T-helper 2 cell treated with Interferon-gamma antibody and Interleukin-4, amounts not matched to agents 5 μg/mL and 100 μg/mL, for 36 hours (primary cell): ENCODE measurements around the gene NLRP6.
"Not testable (repeated sequence)": the region's sequence is repeated elsewhere in the genome, so short reads cannot be mapped to it uniquely, and the experiment has no call there.

ENCODE experiments used
- DNase-seq: peaks from one replicate; pipeline ENCODE4 v3.0.0; 2021; ENCODE audit warnings: low spot score
- H3K27ac Mint-ChIP-seq: one replicate; pipeline ENCODE4 v1.8.0; 2021; ENCODE audit warnings: mild to moderate bottlenecking, mixed read lengths
- H3K27me3 Mint-ChIP-seq: one replicate; pipeline ENCODE4 v1.8.0; 2021; ENCODE audit warnings: low read depth, mixed read lengths
- H3K36me3 Mint-ChIP-seq: one replicate; pipeline ENCODE4 v1.8.0; 2021; ENCODE audit warnings: low read depth, mixed read lengths
- H3K4me1 Mint-ChIP-seq: one replicate; pipeline ENCODE4 v1.8.0; 2021; ENCODE audit warnings: low read depth, mixed read lengths
- H3K4me3 Mint-ChIP-seq: one replicate; pipeline ENCODE4 v1.8.0; 2022; ENCODE audit warnings: mild to moderate bottlenecking, moderate library complexity, mixed read lengths
- H3K9me3 Mint-ChIP-seq: one replicate; pipeline ENCODE4 v1.8.0; 2021; ENCODE audit warnings: mixed read lengths

The NLRP6 gene

GRCh38 chr11:267491-267994 lies 10.7 kb upstream of the NLRP6 start:
- Mint-ChIP-seq H3K36me3 (no peaks in the 10 kb centered on the region), H3K27me3 (peaks cover 4% of the 10 kb centered on the region), H3K4me1 (peaks cover 28% of the 10 kb centered on the region), H3K4me3 (peak overlapping the region; percentile 93), H3K9me3 (no peaks in the 10 kb centered on the region), H3K27ac (peak overlapping the region; percentile 96)
- peak; percentile 52 for DNase-seq

DNA sequence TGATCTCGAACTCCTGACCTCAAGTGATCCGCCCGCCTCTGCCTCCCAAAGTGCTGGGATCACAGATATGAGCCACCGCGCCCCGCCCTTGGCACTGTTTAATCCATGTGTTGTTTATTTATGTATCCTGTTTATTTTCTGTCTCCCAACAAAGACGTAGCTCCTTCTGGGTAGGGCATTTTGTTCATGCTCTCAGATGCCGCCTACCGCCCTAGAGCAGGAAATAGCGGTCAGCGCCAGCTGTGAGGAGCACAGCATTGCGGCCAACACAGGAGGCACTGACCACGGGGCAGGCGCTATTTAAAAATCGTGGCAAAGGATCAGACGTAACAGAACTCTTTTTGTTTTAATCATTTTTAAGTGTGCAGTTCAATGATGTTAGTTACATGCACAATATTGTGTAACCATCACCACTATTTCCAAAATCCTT lies 9.5 kb upstream of the NLRP6 start:
- H3K36me3 Mint-ChIP-seq, H3K9me3 Mint-ChIP-seq: not testable (repeated sequence)
- Mint-ChIP-seq H3K4me1 (peaks cover 28% of the 10 kb centered on the region), H3K27me3 (peaks cover 12% of the 10 kb centered on the region), H3K4me3 (peak overlapping the region; percentile 93), H3K27ac (peak overlapping the region; percentile 96)
- peak; percentile 69 for DNase-seq

DNA sequence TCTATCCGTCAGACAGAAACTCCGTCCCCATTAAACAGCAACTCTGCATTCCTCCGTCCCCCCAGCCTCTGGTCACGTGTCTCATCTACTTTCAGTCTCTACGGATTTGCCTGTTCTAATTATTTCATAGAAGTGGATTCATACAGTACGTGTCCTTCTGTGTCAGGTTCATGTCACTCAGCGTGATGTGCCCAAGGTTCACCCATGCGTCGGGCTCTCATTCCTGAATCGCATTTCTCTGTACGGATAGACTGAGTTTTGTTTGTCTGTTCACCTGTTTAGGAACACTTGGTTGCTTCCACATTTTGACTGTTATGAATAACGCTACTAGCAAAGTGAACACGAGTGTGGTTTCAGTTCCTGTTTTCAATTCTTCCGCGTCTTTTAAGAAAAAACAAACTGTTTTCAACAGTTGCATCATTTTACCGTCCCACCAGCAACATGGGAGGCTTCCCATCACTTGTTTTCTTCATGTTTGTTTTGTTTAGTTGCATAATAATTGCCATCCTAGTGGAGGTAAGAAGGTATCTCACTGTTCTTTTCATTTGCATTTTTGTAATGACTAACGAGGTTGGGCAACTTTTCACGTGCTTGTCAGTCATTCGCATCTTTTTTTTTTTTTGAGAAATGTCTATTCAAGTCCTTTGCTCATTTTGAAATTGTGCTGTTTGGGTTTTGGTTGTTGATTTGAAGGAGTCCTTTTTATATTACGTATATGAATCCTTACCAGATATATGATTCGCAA lies 8.9 kb upstream of the NLRP6 start:
- DNase-seq = peak; percentile 62
- Mint-ChIP-seq H3K27ac (peak overlapping the region; percentile 96), H3K36me3 (no peaks in the 10 kb centered on the region), H3K27me3 (peaks cover 12% of the 10 kb centered on the region), H3K4me3 (peak overlapping the region; percentile 93), H3K4me1 (peaks cover 28% of the 10 kb centered on the region), H3K9me3 (no peaks in the 10 kb centered on the region)

GRCh38 chr11:270451-271318 lies 7.5 kb upstream of the NLRP6 start:
- Mint-ChIP-seq H3K4me3 (no peak overlapping the region), H3K9me3 (no peaks in the 10 kb centered on the region), H3K4me1 (peaks cover 28% of the 10 kb centered on the region), H3K27me3 (peaks cover 19% of the 10 kb centered on the region), H3K36me3 (no peaks in the 10 kb centered on the region), H3K27ac (peak overlapping the region; percentile 52)
- DNase-seq = no peak

GRCh38 chr11:271319-271715 lies 6.9 kb upstream of the NLRP6 start:
- peaks cover 5% of the 10 kb centered on the region for H3K9me3 Mint-ChIP-seq
- DNase-seq = no peak
- H3K4me1 Mint-ChIP-seq = peaks cover 32% of the 10 kb centered on the region
- peaks cover 24% of the 10 kb centered on the region for H3K27me3 Mint-ChIP-seq
- no peak overlapping the region for H3K27ac Mint-ChIP-seq
- H3K36me3 Mint-ChIP-seq = peaks cover 5% of the 10 kb centered on the region
- no peak overlapping the region for H3K4me3 Mint-ChIP-seq

DNA sequence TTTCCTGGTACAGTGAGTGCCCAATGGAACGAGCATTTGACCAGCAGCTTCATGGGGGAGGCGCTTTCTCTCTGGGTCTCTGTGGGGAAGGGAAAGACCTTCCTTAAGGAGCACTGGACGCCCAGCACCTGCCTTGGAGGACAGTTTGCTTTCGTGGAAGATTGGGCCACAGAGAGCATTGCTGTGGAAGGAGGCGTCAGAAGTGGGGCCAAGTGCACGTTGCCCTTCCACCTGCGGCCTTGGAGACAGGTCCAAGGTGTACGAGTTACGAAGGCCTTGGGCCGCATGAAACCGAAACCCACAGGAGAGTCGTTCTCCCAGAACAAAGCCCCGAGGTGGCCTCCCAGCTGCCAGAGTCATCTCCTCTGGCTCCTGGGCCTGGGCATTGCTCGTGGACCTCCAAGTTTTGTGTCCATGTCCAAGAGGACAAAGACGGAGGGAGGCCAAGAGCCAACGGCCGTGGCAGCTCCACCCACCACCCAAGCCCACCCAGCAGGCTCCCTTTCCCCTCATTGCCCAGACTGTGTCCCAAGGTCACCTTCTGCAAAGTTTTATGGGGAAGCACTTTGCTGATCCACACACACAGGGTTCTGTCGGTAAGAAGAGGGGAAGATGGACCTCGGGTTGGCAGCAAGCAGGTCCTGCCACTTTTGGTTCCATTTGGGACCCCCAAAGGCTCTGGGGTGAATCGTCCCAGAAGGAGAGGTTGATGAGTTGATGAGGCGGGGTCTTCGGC lies 5.8 kb upstream of the NLRP6 start:
- peaks cover 33% of the 10 kb centered on the region for H3K4me1 Mint-ChIP-seq
- peaks cover 31% of the 10 kb centered on the region for H3K27me3 Mint-ChIP-seq
- no peak overlapping the region for H3K4me3 Mint-ChIP-seq
- DNase-seq = no peak
- H3K27ac Mint-ChIP-seq = peak overlapping the region; percentile 67
- peaks cover 11% of the 10 kb centered on the region for H3K9me3 Mint-ChIP-seq
- H3K36me3 Mint-ChIP-seq = peaks cover 12% of the 10 kb centered on the region

GRCh38 chr11:272931-273198 lies 5.3 kb upstream of the NLRP6 start:
- Mint-ChIP-seq H3K27me3 (peaks cover 35% of the 10 kb centered on the region), H3K9me3 (peaks cover 11% of the 10 kb centered on the region), H3K36me3 (peaks cover 15% of the 10 kb centered on the region), H3K27ac (no peak overlapping the region), H3K4me1 (peaks cover 36% of the 10 kb centered on the region), H3K4me3 (no peak overlapping the region)
- DNase-seq = no peak

- Mint-ChIP-seq H3K4me1 (peaks cover 27% of the 10 kb centered on the region), H3K27ac (no peak overlapping the region), H3K9me3 (peaks cover 11% of the 10 kb centered on the region), H3K4me3 (no peak overlapping the region), H3K36me3 (peaks cover 17% of the 10 kb centered on the region), H3K27me3 (peaks cover 55% of the 10 kb centered on the region)
- DNase-seq = no peak
Measured at GRCh38 chr11:276219-276618, 2.0 kb upstream of the NLRP6 start.

DNA sequence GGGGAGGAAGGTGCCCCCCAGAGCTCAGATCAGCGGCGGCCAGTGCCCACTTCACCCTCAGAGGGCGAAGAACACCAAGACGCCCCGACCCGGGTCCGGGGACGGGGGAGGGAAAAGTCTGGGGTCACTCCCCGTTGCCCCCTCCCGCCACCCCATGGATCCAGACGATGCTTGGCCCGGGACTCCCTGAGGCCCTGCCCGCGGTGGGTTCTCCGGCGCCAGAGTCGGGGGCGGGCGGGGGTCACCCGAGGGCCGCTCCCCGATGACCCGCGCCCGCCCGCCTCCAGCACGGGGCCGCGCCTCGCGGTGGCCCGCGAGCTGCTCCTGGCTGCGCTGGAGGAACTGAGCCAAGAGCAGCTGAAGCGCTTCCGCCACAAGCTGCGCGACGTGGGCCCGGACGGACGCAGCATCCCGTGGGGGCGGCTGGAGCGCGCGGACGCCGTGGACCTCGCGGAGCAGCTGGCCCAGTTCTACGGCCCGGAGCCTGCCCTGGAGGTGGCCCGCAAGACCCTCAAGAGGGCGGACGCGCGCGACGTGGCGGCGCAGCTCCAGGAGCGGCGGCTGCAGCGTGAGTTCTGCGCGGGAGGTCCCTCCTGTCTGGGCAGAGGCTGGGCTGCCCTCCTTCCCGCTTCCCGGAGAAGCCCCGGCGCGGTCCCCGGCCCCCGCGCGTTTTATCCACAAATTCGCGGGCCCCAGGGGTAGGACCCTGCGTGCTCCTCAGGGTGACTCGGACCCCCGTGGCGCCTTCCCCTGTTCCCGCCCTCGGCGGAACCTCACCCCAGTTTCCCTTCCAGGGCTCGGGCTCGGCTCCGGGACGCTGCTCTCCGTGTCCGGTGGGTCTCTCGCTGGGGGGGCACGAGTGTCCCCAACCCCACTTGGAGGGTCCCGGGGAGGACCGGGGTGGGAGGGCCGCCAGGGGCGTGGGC lies 1.1 kb downstream of the NLRP6 start:
- H3K27me3 Mint-ChIP-seq = peaks cover 65% of the 10 kb centered on the region
- H3K27ac Mint-ChIP-seq = no peak overlapping the region

GRCh38 chr11:279966-280705 lies 1.9 kb downstream of the NLRP6 start:
- peak; percentile 29 for DNase-seq
- H3K9me3 Mint-ChIP-seq = peaks cover 11% of the 10 kb centered on the region
- H3K36me3 Mint-ChIP-seq = peaks cover 32% of the 10 kb centered on the region
- H3K4me3 Mint-ChIP-seq = peak overlapping the region; percentile 74
- peaks cover 41% of the 10 kb centered on the region for H3K4me1 Mint-ChIP-seq
- H3K27ac Mint-ChIP-seq = peak overlapping the region; percentile 65
- peaks cover 62% of the 10 kb centered on the region for H3K27me3 Mint-ChIP-seq

More for the DNA sequence above, 1.1 kb downstream of the NLRP6 start:
- peaks cover 11% of the 10 kb centered on the region for H3K9me3 Mint-ChIP-seq
- peaks cover 32% of the 10 kb centered on the region for H3K36me3 Mint-ChIP-seq
- peaks cover 41% of the 10 kb centered on the region for H3K4me1 Mint-ChIP-seq
- no peak for DNase-seq
- H3K4me3 Mint-ChIP-seq = peak overlapping the region; percentile 80

- H3K9me3 Mint-ChIP-seq = peaks cover 11% of the 10 kb centered on the region
- H3K27me3 Mint-ChIP-seq = peaks cover 56% of the 10 kb centered on the region
- H3K36me3 Mint-ChIP-seq = peaks cover 31% of the 10 kb centered on the region
- peak overlapping the region; percentile 77 for H3K4me3 Mint-ChIP-seq
- peak overlapping the region; percentile 45 for H3K27ac Mint-ChIP-seq
- peak; percentile 33 for DNase-seq
- peaks cover 42% of the 10 kb centered on the region for H3K4me1 Mint-ChIP-seq
Measured at GRCh38 chr11:280706-281485, 2.7 kb downstream of the NLRP6 start.
